WTC11 (cell line): ENCODE measurements around the gene SNRNP25. TPM values are rescaled to one million over a fixed set of nuclear protein-coding genes. Genes with fewer than 3 reads are reported as not detected.

Experiments used
- ATF2 ChIP-seq: sonication (generic); formaldehyde crosslinking; IDR thresholded peaks from 2 replicates; pipeline ENCODE4 v1.8.1; 2022; ENCODE audit warnings: low read depth, missing genetic modification reagents, borderline replicate concordance
- ATF6 ChIP-seq: sonication (generic); formaldehyde crosslinking; IDR thresholded peaks from 2 replicates; pipeline ENCODE4 v1.8.1; 2023; ENCODE audit warnings: mild to moderate bottlenecking, missing genetic modification reagents
- CDX4 ChIP-seq: fragments of 250-450 bp; sonication (Bioruptor Pico); IDR thresholded peaks from 2 replicates; pipeline ENCODE4 v1.9.0; 2021; ENCODE audit warnings: moderate library complexity, mild to moderate bottlenecking, inconsistent platforms, borderline replicate concordance
- CTCF ChIP-seq: fragments of 200-600 bp; IDR thresholded peaks from 2 replicates; pipeline ENCODE4 v1.8.0; 2022; ENCODE audit warnings: antibody characterized with exemption
- NFE2L1 ChIP-seq: sonication (generic); formaldehyde crosslinking; IDR thresholded peaks from 2 replicates; pipeline ENCODE4 v1.8.1; 2023; ENCODE audit warnings: missing genetic modification reagents
- RORB ChIP-seq: fragments of 250-450 bp; sonication (Bioruptor Pico); IDR thresholded peaks from 2 replicates; pipeline ENCODE4 v1.9.0; 2021; ENCODE audit warnings: mild to moderate bottlenecking
- STAT6 ChIP-seq: sonication (generic); formaldehyde crosslinking; conservative IDR thresholded peaks from 2 replicates; pipeline ENCODE4 v1.8.1; 2023; ENCODE audit warnings: mild to moderate bottlenecking, low read depth, missing genetic modification reagents, moderate library complexity
- ZNF317 ChIP-seq: sonication (generic); formaldehyde crosslinking; IDR thresholded peaks from 2 replicates; pipeline ENCODE4 v1.8.1; 2023; ENCODE audit warnings: low read depth, mild to moderate bottlenecking, moderate library complexity, missing genetic modification reagents, borderline replicate concordance
- ZNF532 ChIP-seq: fragments of 250-450 bp; sonication (Bioruptor Pico); IDR thresholded peaks from 2 replicates; pipeline ENCODE4 v1.9.0; 2021; ENCODE audit warnings: mild to moderate bottlenecking, borderline replicate concordance
- ZSCAN18 ChIP-seq: fragments of 250-450 bp; sonication (Bioruptor Pico); IDR thresholded peaks from 2 replicates; pipeline ENCODE4 v2.1.2; 2022; ENCODE audit warnings: mild to moderate bottlenecking, moderate library complexity
- total RNA-seq: library from RNA; stranded (reverse); gene quantifications from 3 replicates; pipeline ENCODE4 v1.2.3, GENCODE V29; 2021

The SNRNP25 gene
- total RNA-seq, 1 experiment from 2014 or later: 55.9 TPM

- TF ChIP-seq ZNF532 (CRISPR knock-in tag): no peak
- no peak for TF ChIP-seq NFE2L1 (CRISPR knock-in tag)
- no peak for TF ChIP-seq ZSCAN18 (CRISPR knock-in tag)
- TF ChIP-seq ZNF317 (CRISPR knock-in tag): no peak
- no peak for TF ChIP-seq ATF2
- TF ChIP-seq CDX4: no peak
- TF ChIP-seq RORB (CRISPR knock-in tag): no peak
- TF ChIP-seq ATF6 (CRISPR knock-in tag): no peak
- TF ChIP-seq CTCF: no peak
- TF ChIP-seq STAT6 (CRISPR knock-in tag): no peak
Measured at GRCh38 chr16:55571-56136, 2.0 kb downstream of the SNRNP25 start (continued).
